ENCODE data around the gene TXNRD3.

DNA sequence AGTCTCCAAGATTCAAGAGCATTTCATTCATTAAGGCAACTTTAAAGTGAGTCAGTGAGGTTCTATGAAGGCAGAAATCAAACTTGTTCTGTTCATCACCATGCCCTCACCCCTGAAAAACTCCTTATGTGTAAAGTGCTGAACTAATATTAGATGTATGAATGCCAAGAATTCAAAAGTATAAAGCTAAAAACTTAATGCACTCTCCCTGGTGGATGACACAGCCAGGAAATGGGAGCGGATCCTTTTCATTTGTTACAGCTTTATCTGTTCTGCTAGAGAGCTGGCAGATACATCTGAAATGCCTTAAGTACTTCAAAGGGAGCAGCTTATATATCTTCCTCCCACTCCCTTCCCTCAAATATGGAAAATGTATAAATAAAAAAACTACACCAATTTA is 8.2 kb downstream of the TXNRD3 start:
- no peak for TF ChIP-seq EP300 (IDR thresholded peaks at IDR 0.05)
- TF ChIP-seq, protein P1, sequence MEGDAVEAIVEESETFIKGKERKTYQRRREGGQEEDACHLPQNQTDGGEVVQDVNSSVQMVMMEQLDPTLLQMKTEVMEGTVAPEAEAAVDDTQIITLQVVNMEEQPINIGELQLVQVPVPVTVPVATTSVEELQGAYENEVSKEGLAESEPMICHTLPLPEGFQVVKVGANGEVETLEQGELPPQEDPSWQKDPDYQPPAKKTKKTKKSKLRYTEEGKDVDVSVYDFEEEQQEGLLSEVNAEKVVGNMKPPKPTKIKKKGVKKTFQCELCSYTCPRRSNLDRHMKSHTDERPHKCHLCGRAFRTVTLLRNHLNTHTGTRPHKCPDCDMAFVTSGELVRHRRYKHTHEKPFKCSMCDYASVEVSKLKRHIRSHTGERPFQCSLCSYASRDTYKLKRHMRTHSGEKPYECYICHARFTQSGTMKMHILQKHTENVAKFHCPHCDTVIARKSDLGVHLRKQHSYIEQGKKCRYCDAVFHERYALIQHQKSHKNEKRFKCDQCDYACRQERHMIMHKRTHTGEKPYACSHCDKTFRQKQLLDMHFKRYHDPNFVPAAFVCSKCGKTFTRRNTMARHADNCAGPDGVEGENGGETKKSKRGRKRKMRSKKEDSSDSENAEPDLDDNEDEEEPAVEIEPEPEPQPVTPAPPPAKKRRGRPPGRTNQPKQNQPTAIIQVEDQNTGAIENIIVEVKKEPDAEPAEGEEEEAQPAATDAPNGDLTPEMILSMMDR (IDR thresholded peaks at IDR 0.05), result no peak
- no peak for TF ChIP-seq POLR2A (IDR thresholded peaks at IDR 0.05)

Measured in upper lobe of left lung (tissue), 4 donors.